GM12873 (cell line): ENCODE results near the gene ADIPOR1.

Experiments
- TF ChIP-seq, protein P1 (sequence below): IDR thresholded peaks from 2 replicates; pipeline ENCODE4 v1.5.1; 2012; ENCODE audit warnings: low read depth, mild to moderate bottlenecking, moderate library complexity, low read length, control low read depth; ENCODE audit not compliant: insufficient read depth; ENCODE audit errors: missing control alignments

Gene ADIPOR1

DNA sequence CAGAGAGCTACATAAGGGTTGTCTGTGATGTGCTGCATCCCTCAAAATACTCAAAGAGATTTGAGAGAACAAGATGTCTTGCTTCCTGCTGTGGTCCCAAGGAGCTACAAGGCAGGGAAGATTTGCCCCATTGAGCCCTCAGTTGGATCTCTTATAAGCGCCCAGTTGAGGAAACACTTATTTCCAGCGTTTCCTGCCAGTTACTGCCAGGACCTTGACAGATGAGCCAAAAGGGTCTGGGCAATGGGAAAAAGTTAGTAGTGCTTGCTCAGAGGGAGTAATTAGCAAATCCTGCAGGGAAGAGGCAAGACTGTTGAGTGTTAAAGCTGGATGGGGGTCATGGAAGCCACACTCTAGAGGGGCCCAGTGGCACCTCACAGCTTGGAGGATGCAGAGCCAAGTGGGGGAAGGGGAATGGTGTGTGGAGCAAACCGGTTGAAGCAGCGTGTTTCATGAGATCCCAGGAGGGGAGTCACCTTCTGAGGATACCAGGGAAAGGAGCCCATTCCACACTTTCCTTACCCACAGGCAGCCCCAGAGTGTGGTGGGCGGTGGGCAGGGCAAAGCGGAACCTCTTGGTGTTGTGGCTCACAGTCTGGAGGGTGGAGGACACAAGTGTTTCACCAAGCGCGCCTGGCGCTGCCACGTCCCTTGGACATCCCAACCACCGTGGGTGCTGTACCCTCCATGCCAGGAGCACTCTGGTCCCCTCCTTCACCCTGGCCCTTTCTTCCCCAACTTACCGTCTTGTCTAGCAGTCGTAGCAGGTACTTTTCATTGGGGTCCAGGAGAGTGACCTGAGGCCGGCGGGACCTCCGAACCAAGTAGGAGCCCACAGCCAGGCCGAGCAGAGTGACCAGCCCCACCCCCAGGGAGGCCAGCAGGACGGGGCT lies 8.1 kb upstream of the ADIPOR1 start:
- TF ChIP-seq, protein P1, sequence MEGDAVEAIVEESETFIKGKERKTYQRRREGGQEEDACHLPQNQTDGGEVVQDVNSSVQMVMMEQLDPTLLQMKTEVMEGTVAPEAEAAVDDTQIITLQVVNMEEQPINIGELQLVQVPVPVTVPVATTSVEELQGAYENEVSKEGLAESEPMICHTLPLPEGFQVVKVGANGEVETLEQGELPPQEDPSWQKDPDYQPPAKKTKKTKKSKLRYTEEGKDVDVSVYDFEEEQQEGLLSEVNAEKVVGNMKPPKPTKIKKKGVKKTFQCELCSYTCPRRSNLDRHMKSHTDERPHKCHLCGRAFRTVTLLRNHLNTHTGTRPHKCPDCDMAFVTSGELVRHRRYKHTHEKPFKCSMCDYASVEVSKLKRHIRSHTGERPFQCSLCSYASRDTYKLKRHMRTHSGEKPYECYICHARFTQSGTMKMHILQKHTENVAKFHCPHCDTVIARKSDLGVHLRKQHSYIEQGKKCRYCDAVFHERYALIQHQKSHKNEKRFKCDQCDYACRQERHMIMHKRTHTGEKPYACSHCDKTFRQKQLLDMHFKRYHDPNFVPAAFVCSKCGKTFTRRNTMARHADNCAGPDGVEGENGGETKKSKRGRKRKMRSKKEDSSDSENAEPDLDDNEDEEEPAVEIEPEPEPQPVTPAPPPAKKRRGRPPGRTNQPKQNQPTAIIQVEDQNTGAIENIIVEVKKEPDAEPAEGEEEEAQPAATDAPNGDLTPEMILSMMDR = no peak

DNA sequence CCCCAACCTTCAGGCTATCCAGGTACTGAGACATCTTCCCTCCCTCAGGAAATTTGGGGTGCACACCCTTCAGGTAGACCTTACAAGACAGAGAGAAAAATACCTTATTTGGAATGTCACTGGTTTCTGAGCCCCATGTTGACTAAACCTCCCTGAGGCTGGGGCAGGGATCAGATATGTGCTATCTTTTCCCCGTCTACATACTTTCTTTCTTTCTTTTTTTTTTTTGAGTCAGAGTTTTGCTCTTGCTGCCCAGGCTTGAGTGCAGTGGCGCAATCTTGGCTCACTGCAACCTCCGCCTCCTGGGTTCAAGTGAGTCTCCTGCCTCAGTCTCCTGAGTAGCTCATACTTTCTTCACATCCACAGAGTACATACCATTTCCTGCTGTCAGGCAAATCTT lies 7.3 kb upstream of the ADIPOR1 start:
- TF ChIP-seq, protein P1 = no peak

DNA sequence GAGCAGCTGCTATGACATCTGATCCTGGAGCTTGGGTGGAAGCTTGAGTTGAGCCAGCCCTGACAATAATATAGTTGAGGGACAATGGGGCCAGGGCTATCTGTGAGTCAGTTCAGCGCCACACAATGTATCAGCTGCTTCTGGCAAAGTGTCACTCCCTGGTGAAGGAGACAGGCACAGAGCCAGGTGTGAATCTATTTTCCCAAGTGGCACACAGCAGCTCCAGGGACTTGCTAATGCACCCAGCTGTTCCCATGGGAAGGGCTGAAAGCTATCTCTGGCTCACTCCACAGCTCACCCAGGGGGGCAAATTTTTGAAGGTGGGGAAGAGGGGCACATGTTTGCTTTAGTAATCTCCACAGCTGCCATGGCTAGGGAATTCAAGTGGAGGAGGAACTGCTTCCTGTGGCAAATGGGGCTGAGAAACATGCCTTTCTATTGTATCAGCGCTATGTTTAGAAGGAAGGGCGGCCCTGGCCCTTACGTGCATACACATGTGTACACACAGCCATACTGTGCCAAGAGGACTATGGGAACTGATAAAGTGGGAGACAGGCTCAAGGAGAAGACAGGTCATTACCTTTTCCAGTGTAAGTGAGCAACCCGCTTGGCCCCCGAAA lies 6.8 kb upstream of the ADIPOR1 start:
- TF ChIP-seq, protein P1 = no peak

DNA sequence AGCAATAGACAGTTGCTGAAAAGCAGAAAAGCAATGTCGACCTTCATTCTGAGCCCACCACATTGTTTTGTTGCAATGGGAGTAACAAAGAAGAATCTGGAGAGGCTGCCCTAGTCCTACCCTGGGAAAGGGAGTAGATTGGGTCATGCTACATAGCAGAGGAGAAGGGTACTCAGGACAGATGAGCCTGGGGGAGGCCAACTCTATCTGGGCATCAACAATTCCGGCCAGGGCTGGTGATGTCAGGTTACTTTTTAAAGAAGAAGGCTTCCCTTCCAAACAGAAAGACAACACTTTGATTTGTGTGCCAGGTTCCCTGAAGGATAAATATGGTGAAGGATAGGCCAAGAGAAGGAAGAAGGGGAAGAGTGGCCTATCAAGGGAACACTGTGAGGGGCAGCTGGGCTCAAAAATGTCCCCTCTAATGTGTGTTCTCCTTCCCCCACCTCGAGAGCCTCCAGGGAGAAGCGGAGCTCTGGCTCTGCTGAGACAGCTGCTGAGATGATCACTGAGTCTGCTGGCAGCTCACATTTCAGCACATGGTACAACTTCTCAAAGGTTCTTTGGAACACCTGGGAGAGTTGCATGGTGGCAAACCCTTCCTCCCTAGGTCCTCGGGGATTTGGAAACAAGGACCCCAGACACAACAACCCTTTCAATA lies 3.2 kb upstream of the ADIPOR1 start:
- TF ChIP-seq, protein P1 = no peak

DNA sequence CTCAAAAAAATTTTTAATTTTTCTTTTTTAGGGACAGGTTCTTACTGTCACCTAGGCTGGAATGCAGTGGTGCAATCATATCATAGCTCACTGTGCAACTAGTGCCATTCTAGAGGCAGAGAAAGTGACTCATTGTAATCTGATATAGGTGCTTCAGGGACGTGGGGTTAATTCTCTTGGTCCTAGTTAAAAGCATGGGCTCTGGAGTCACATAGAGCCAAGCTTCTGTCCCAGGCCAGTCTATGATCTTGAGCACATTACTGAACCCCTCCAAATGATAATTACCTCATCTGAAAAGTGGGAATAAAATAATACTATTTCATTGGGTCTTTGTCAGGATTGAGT lies 1.1 kb upstream of the ADIPOR1 start:
- TF ChIP-seq, protein P1 = no peak

DNA sequence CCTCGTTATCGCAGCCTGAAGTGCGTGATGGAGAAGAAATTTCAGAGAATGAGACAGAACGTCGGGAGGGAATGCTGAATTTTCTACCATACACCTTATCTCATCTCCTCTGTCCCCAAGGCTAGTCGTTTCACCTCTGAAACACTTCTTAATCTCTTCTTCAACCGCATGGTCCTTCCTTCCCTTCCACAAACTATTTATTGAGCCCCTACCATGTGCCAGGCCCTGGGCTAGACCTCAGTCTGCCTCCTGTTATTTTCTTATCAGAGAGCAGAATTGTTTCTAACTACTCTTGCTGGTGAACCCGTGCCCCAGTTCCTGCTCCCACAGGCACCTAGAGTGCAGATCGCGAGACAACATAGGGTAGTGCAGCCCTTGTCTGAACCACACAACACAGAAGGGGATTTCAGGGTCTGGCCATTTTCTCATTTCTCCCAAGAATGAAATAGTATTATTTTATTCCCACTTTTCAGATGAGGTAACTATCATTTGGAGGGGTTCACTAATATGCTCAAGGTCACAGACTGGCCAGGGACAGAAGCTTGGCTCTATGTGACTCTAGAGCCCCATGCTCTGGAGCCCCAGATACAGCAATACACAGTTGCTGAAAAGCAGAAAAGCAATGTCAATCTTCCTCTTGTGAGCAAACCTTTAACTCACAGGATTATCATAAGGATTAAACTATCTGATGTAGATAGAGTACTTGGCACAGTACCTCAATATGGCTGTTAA lies 598 bp upstream of the ADIPOR1 start:
- TF ChIP-seq, protein P1 = no peak
